Central memory CD8-positive, alpha-beta T cell (primary cell): ENCODE measurements around the gene SIRT6.
"Not testable (repeated sequence)": the region's sequence is repeated elsewhere in the genome, so short reads cannot be mapped to it uniquely, and the experiment has no call there.

Source experiments
- ATAC-seq: fragments of 150-1000 bp; cut with Tn5 transposase; replicated peaks from 2 replicates; pipeline ENCODE4 v1.10.0; 2022; ENCODE audit warnings: mild to moderate bottlenecking, moderate FRiP score, moderate number of reproducible peaks; ENCODE audit not compliant: poor library complexity, severe bottlenecking; ENCODE audit errors: extremely low read depth
- DNase-seq, 2 donors: peaks; one replicate each; pipeline ENCODE4 v3.0.0; 2021; ENCODE audit warnings: low spot score in 2 of 2
- H3K27ac Mint-ChIP-seq: one replicate; pipeline ENCODE4 v1.8.0; 2022; ENCODE audit warnings: low read depth, mild to moderate bottlenecking, moderate library complexity, mixed read lengths
- H3K27me3 Mint-ChIP-seq: one replicate; pipeline ENCODE4 v1.8.0; 2022; ENCODE audit warnings: mixed read lengths
- H3K36me3 Mint-ChIP-seq: one replicate; pipeline ENCODE4 v1.8.0; 2022; ENCODE audit warnings: mild to moderate bottlenecking, moderate library complexity, mixed read lengths; ENCODE audit not compliant: insufficient read depth
- H3K4me1 Mint-ChIP-seq: one replicate; pipeline ENCODE4 v1.8.0; 2022; ENCODE audit warnings: mixed read lengths
- H3K4me3 Mint-ChIP-seq: one replicate; pipeline ENCODE4 v1.8.0; 2022; ENCODE audit warnings: mild to moderate bottlenecking, moderate library complexity, mixed read lengths
- H3K9me3 Mint-ChIP-seq: one replicate; pipeline ENCODE4 v1.8.0; 2022; ENCODE audit warnings: mixed read lengths

Gene SIRT6

DNA sequence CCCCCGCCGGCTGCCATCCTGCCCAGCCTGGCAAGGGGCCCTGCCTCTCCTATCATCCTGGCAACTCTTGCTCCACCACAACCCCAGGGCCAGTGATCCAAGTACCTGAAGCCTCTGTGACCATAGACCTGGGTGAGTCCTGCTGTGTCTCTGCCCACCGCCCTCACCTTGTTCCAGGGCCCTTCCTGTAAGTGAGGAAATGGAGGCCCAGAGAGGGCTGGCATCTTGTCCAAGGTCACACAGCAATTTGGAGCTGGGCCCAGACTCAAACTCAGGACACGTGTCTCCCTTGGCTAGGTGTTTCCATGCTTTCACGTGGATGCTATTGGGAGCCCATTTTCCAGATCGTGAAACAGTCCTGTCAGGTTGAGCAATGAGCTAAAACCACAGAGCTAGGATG, 25.2 kb downstream of the SIRT6 start:
- DNase-seq, result no peak
- H3K4me1 Mint-ChIP-seq, result peaks cover 6% of the 10 kb centered on the region
- no peaks in the 10 kb centered on the region for H3K36me3 Mint-ChIP-seq
- no peak for ATAC-seq
- H3K27me3 Mint-ChIP-seq, result no peaks in the 10 kb centered on the region
- no peak overlapping the region for H3K27ac Mint-ChIP-seq
- H3K9me3 Mint-ChIP-seq, result no peaks in the 10 kb centered on the region
- no peak overlapping the region for H3K4me3 Mint-ChIP-seq

DNA sequence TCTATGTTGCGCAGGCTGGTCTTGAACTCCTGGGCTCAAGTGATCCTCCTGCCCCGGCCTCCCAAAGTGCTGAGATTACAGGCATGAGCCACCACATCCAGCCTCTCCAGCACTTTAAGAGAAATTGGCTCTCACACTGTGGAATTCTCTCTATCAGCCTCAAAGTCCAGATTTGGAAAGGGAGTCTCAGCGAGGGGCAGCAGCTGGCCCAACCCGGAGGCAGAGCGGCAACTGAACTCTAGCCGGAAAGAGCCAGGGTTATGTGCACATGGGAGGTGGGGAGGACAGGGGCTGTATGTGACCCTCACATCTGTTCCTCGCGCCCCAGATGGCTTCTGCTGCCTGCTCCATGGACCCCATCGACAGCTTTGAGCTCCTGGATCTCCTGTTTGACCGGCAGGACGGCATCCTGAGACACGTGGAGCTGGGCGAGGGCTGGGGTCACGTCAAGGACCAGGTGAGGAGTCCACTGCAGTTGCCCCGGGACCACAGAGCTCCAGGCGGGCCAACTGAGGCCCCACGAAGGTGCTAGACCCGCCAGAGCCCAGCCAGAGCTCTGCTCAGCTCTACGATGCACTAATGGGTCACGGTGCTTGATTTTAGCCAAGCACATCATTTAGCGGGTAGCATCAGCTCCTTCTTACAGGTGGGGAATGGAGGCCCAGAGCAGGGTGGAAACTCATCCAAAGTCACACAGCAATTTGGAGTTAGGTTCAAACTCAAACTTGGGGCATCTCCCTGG, 27.6 kb downstream of the SIRT6 start:
- DNase-seq, result no peak
- Mint-ChIP-seq H3K36me3 (no peaks in the 10 kb centered on the region), H3K27me3 (peaks cover 17% of the 10 kb centered on the region), H3K4me3 (no peak overlapping the region), H3K9me3 (no peaks in the 10 kb centered on the region), H3K27ac (no peak overlapping the region), H3K4me1 (peaks cover 6% of the 10 kb centered on the region)
- no peak for ATAC-seq

DNA sequence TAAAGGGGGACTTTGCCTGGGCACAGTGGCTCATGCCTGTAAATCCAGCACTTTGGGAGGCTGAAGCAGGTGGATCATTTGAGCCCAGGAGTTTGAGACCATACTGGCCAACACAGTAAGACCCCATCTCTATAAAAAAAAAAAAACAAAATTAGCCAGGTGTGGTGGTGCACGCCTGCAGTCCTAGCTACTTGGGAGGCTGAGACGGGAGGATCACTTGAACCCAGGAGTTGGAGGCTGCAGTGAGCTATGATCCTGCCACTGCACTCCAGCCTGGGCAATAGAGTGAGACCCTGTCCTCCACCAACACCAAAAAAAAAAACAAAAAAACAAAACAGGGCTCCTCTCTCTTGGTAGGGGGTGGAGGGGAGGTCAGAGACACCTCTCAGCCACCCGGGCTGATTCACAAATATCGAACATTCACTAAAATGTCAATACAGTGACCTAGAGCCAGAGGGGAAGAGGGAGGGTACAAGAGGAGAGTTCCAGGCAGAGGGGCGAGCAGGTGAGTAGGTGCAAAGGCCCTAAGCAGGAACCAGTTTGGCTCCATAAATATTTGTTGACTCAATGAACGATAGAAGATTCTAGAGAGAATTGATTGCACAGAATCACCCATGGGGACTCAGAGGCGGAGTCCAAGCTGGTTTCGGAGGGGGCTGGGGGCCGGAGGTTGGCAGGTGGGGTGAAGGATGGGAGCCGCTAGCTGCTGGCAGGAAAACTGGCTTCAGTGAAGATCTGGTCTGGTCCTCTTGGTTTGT, 29.9 kb downstream of the SIRT6 start:
- Mint-ChIP-seq H3K27ac (peak overlapping the region; percentile 53), H3K4me3 (no peak overlapping the region), H3K27me3 (peaks cover 23% of the 10 kb centered on the region), H3K36me3 (no peaks in the 10 kb centered on the region), H3K4me1 (peaks cover 6% of the 10 kb centered on the region), H3K9me3 (no peaks in the 10 kb centered on the region)
- ATAC-seq (no peak), DNase-seq (no peak)

DNA sequence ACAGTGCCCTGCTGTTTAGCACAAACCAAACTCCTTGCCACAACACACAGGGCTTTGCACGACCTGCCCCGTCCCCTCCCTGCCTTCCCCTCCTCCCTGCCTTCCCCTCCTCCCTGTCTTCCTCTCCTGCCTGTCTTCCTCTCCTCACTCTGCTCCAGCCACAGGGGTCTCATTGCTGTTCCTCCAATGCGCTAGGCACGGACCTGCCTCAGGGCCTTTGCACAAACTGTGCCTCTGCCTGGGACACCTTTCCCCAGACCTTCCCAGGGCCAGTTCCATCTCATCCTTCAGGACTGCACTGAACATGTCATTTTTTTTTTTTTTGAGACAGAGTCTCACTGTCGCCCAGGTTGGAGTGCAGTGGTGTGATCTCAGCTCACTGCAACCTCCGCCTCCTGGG, 30.7 kb downstream of the SIRT6 start:
- ATAC-seq (no peak), DNase-seq (no peak)
- Mint-ChIP-seq H3K27ac (peak overlapping the region; percentile 61), H3K9me3 (no peaks in the 10 kb centered on the region), H3K27me3 (peaks cover 23% of the 10 kb centered on the region), H3K4me3 (no peak overlapping the region), H3K36me3 (no peaks in the 10 kb centered on the region), H3K4me1 (peaks cover 6% of the 10 kb centered on the region)

DNA sequence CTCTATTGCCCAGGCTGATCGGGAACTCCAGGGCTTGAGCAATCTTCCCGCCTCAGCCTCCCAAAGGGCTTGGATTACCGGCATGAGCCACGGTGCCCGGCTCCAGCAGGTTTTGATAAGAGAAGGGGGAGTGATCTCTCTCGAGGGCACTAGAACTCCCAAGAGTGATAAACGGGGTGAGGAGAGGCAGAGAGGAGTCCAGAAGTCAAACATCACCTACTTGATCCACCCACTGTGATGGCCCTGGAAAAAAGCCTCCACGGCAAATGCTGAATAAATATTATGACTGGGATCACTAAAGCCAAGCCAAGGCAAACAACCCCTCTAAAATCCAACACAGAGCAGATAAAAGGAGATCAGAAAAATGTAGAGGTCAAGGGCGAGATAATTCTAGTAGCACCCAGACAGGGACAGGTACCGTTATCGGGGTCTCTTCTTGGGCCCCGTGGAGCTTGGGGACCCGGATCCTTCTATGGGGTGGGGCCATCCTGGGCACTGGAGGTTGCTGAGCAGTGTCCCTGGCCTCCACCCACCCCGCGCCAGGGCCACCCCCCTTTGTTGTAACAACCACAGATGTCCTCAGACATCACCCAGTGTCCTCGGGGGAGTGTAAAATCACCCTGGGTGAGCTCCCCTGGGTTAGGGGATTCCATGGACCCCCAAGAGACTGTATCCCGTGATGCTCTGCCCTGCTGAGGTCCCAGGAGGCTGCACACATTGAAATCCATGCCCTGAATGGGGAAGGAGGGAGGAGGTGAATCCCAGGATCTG, 32.7 kb downstream of the SIRT6 start:
- no peak for DNase-seq
- H3K27me3 Mint-ChIP-seq, result peaks cover 25% of the 10 kb centered on the region
- H3K4me3 Mint-ChIP-seq, result no peak overlapping the region
- H3K27ac Mint-ChIP-seq, result no peak overlapping the region
- no peaks in the 10 kb centered on the region for H3K9me3 Mint-ChIP-seq
- no peaks in the 10 kb centered on the region for H3K36me3 Mint-ChIP-seq
- H3K4me1 Mint-ChIP-seq, result peaks cover 6% of the 10 kb centered on the region
- no peak for ATAC-seq

DNA sequence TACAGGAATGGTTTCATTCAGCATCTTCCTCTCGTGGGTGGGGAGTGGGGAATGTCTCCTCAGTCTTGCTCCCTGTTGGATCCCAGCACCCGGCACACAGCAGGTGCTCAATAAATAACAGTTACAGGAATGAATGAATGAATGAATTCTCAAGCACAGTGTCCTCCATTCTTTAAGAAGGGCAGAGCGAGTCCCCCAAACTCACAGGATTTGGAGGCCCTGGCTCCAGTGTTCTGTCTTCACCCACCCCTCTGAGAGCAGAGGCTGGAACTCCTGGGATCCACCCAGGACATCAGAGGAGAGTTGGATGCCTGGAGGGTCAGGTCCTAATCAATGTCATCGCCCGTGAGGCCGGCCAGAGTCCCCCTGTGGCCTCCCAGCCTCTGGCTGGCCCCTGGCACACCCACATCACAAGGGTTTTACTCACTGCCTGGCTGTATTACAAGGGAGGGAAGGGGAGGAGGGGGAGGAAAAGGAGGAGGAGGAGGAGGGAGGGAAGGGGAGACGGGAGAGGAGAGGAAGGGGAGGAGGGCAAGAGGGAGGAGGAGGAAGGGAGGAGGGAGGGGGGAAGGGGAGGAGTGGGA, 37.6 kb downstream of the SIRT6 start:
- H3K27ac Mint-ChIP-seq, result no peak overlapping the region
- no peak overlapping the region for H3K4me3 Mint-ChIP-seq
- ATAC-seq (no peak), DNase-seq (no peak)
- peaks cover 3% of the 10 kb centered on the region for H3K4me1 Mint-ChIP-seq
- H3K36me3 Mint-ChIP-seq, result no peaks in the 10 kb centered on the region
- H3K9me3 Mint-ChIP-seq, result no peaks in the 10 kb centered on the region
- H3K27me3 Mint-ChIP-seq, result peaks cover 26% of the 10 kb centered on the region

DNA sequence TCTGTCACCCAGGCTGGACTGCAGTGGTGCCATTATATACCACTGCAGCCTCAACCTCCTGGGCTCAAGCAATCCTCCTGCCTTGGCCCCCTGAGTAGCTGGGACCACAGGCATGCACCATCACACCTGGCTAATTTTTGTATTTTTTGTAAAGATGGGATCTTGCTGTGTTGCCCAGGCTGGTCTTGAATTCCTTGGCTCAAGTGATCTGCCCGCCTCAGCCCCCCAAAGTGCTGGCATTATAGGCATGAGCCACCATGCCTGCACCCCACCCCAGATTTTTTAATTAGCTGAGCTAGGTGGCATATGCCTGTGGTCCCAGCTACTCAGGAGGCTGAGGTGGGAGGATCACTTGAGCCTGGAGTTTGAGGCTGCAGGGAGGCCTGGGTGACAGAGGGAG, 39.4 kb downstream of the SIRT6 start:
- not testable (repeated sequence) for DNase-seq, ATAC-seq, H3K4me1 Mint-ChIP-seq, H3K36me3 Mint-ChIP-seq, H3K27ac Mint-ChIP-seq, H3K9me3 Mint-ChIP-seq, H3K4me3 Mint-ChIP-seq
- H3K27me3 Mint-ChIP-seq, result peaks cover 20% of the 10 kb centered on the region

DNA sequence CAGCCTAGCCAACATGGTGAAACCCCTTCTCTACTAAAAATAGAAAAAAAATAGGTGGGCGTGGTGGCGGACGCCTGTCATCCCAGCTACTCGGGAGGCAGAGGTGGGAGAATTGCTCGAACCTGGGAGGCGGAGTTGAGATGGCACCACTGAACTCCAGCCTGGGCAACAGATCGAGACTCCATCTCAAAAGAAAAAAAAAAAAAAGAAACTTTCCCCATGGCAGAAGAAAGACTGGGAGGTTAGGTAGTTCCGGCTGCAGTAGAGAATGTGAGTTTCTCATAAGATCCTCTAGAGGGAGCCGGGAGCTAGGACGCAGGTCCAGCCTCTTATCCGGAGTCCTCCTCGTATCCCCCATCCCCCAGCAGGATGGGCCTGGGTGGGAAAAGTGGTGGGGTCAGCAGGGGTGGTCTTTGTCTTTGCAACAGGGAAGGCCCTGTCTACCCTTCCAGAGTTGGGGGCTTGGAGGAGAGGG, 42.1 kb downstream of the SIRT6 start:
- peaks cover 2% of the 10 kb centered on the region for H3K36me3 Mint-ChIP-seq

DNA sequence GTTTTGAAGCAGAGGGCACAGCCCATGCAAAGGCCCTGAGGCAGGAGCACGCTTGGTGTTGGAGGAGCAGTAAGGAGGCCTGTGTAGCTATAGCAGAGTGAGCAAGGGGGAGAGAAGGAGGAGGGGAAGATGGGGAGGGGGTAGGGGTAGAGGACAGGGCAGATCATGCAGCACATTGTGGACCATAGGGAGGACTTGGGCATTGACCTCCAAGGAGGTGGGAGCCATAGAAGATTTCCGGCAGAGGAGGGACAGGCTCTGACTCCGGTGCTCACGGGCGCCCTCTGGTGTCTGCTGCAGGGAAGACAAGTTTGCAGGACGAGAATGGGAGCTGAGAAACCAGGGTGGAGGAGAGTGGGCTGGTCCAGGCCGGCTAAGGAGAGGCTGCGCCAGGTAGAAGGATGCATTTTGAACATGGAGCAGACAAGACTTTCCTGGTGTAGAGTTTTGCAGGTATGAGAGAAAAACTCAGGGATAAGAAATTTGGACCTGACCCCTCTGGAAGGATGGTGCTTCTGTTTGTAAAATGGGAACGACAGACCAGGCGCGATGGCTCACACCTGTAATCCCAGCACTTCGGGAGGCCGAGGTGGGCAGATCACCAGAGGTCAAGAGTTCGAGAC, 42.6 kb downstream of the SIRT6 start:
- Mint-ChIP-seq H3K9me3 (no peaks in the 10 kb centered on the region), H3K4me3 (peak overlapping the region; percentile 45), H3K27ac (peak overlapping the region; percentile 25), H3K27me3 (peaks cover 18% of the 10 kb centered on the region), H3K36me3 (peaks cover 2% of the 10 kb centered on the region), H3K4me1 (peaks cover 7% of the 10 kb centered on the region)
- peak; percentile 89 for ATAC-seq
- DNase-seq, result peak; percentile 76 to 93

More for the DNA sequence above, 42.1 kb downstream of the SIRT6 start:
- no peaks in the 10 kb centered on the region for H3K9me3 Mint-ChIP-seq
- DNase-seq (no peak), ATAC-seq (peak; percentile 77)
- H3K4me1 Mint-ChIP-seq, result peaks cover 7% of the 10 kb centered on the region
- H3K27me3 Mint-ChIP-seq, result peaks cover 20% of the 10 kb centered on the region
- peak overlapping the region; percentile 25 for H3K27ac Mint-ChIP-seq
- H3K4me3 Mint-ChIP-seq, result peak overlapping the region; percentile 45

DNA sequence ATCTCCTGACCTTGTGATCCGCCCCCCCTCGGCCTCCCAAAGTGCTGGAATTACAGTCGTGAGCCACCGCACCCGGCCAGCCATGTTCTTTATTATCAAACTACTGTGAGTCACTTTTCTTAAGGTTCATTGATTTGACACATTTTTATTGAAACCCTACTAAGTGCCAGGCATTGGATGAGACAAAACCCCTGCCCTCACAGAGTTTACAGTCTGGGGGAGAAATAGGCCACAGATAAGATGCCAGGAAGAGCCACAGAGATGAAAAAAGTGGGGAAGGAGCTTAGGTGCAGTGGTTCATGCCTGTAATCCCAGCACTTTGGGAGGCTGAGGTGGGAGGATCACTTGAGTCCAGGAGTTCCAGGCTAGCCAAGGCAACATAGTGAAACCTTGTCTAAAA, 43.9 kb downstream of the SIRT6 start:
- no peaks in the 10 kb centered on the region for H3K9me3 Mint-ChIP-seq
- H3K36me3 Mint-ChIP-seq, result peaks cover 2% of the 10 kb centered on the region
- H3K27ac Mint-ChIP-seq, result peak overlapping the region; percentile 46
- DNase-seq (no peak), ATAC-seq (no peak)
- peaks cover 5% of the 10 kb centered on the region for H3K27me3 Mint-ChIP-seq
- no peak overlapping the region for H3K4me3 Mint-ChIP-seq
- peaks cover 7% of the 10 kb centered on the region for H3K4me1 Mint-ChIP-seq

DNA sequence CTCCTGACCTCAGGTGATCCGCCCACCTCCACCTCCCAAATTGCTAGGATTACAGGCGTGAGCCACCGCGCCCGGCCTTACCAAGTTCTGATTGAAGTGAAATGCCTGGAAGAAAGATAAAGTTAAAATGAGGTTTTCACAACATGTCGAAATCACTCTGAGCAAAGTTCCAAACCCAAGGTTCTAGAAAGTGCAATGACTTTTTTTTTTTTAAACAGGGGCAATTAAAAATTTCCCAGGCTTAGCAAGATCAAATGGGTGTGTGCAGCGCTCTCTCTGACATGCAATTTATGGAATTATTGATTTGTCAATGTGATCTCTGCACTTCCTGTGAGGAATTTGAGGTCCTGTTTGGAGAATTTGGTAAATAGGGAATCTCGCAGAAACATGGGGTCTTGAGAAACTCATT, 45.7 kb downstream of the SIRT6 start:
- H3K36me3 Mint-ChIP-seq, result peaks cover 2% of the 10 kb centered on the region
- H3K4me1 Mint-ChIP-seq, result peaks cover 7% of the 10 kb centered on the region
- no peaks in the 10 kb centered on the region for H3K9me3 Mint-ChIP-seq
- no peaks in the 10 kb centered on the region for H3K27me3 Mint-ChIP-seq
- DNase-seq (no peak), ATAC-seq (no peak)
- H3K4me3 Mint-ChIP-seq, result no peak overlapping the region
- H3K27ac Mint-ChIP-seq, result no peak overlapping the region

DNA sequence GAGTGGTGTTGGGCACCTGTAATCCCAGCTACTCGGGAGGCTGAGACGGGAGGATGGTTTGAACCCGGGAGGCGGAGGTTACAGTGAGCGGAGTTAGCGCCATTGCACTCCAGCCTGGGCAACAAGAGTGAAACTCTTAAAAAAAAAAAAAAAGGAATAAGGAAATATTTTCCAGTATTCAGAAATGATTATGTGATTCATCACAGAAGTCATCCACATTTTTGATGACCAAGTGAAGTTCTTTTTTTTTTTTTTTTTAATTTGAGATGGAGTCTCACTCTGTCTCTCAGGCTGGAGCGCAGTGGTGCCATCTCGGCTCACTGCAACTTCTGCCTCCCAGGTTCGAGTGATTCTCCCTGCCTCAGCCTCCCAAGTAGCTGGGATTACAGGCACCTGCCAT, 47.0 kb downstream of the SIRT6 start:
- not testable (repeated sequence) for ATAC-seq

More for the DNA sequence above, 47.0 kb downstream of the SIRT6 start:
- not testable (repeated sequence) for H3K27me3 Mint-ChIP-seq, DNase-seq, H3K4me1 Mint-ChIP-seq, H3K36me3 Mint-ChIP-seq, H3K9me3 Mint-ChIP-seq, H3K4me3 Mint-ChIP-seq, H3K27ac Mint-ChIP-seq
